Stomach (tissue), 4 donors: Measurements from ENCODE around the gene GOLGA6A.
"Not testable (repeated sequence)": the region's sequence is repeated elsewhere in the genome, so short reads cannot be mapped to it uniquely, and the experiment has no call there.

Source experiments
- EP300 ChIP-seq: sonication (generic); formaldehyde crosslinking; IDR thresholded peaks from one replicate; pipeline ENCODE4 v1.6.1; 2017; ENCODE audit warnings: antibody characterized with exemption
- TF ChIP-seq, protein P1 (sequence below), 7 experiments: fragments of 450-650 bp in 4 of 7; fragments of 200-600 bp in 3 of 7; sonication (generic) in 3 of 7; IDR thresholded peaks; one replicate each; pipeline ENCODE4 v1.5.1; 2016 to 2019; ENCODE audit warnings: antibody characterized with exemption in 7 of 7, control low read depth in 2 of 7, mild to moderate bottlenecking in 1 of 7

DNA sequence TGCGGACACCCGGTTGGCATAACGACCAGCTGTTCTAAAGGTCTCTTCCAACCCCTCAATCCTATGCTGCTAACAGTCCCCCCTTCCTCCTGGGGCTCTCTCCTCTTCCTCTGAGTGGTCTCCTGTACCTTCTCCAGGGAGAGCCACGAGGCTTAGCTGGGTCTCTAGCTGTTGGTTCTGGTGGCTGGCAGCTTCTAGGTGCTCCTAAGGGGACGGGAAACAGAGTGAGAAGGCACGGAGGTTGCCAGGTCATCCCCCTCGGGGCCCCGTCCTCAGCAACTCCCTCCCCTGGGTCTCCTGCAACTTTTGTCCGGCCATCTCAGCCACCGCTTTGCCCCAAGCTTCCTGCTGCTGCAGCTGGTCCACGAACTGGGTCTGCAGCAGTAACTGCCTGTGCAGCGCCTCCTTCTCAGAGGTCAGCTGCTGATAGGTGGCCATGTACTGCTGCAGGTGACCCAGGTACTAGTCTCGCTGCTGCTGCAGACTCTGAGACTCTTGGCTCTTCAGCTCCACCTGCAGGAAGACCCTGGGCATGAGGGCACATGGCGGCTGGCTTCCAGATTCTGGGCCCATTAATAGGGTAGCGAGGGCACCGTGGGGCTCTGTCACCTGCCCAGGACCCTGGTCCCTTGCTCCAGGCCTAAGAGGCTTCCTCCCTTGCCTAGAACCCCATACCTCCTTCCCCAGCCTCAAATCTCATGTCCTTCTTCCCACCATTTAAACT is 9.6 kb downstream of the GOLGA6A start:
- not testable (repeated sequence) for TF ChIP-seq EP300
- TF ChIP-seq, protein P1, sequence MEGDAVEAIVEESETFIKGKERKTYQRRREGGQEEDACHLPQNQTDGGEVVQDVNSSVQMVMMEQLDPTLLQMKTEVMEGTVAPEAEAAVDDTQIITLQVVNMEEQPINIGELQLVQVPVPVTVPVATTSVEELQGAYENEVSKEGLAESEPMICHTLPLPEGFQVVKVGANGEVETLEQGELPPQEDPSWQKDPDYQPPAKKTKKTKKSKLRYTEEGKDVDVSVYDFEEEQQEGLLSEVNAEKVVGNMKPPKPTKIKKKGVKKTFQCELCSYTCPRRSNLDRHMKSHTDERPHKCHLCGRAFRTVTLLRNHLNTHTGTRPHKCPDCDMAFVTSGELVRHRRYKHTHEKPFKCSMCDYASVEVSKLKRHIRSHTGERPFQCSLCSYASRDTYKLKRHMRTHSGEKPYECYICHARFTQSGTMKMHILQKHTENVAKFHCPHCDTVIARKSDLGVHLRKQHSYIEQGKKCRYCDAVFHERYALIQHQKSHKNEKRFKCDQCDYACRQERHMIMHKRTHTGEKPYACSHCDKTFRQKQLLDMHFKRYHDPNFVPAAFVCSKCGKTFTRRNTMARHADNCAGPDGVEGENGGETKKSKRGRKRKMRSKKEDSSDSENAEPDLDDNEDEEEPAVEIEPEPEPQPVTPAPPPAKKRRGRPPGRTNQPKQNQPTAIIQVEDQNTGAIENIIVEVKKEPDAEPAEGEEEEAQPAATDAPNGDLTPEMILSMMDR (IDR thresholded peaks at IDR 0.05): peak in 2 of 7 experiments; percentile 11 to 24
